Hematopoietic multipotent progenitor cell treated with erythropoietin and hydrocortisone succinate and interleukin-3 and kit ligand, for 6 days (in vitro differentiated cells): ENCODE results near the gene PODXL2.
A peak's percentile ranks its signal among the peaks of the same experiment; 100 is the strongest.
"Not testable (repeated sequence)": the region's sequence is repeated elsewhere in the genome, so short reads cannot be mapped to it uniquely, and the experiment has no call there.

Experiments
- DNase-seq: peaks from one replicate; pipeline ENCODE4 v3.0.0-alpha.2; 2015

Gene PODXL2

GRCh38 chr3:127677541-127678314, 48.7 kb downstream of the PODXL2 start:
- DNase-seq = no peak

GRCh38 chr3:127678315-127678599, 49.3 kb downstream of the PODXL2 start:
- DNase-seq = no peak

GRCh38 chr3:127678611-127679533, 49.9 kb downstream of the PODXL2 start:
- no peak for DNase-seq

GRCh38 chr3:127679534-127680145, 50.7 kb downstream of the PODXL2 start:
- no peak for DNase-seq

GRCh38 chr3:127680146-127680661, 51.2 kb downstream of the PODXL2 start:
- no peak for DNase-seq

GRCh38 chr3:127680798-127681221, 51.8 kb downstream of the PODXL2 start:
- no peak for DNase-seq

- not testable (repeated sequence) for DNase-seq
These were observed 53.2 kb downstream of the PODXL2 start for GRCh38 chr3:127682175-127682554.

- no peak for DNase-seq
These were observed 53.6 kb downstream of the PODXL2 start for GRCh38 chr3:127682561-127682960.

- no peak for DNase-seq
These were observed 56.1 kb downstream of the PODXL2 start for GRCh38 chr3:127684871-127685707.

GRCh38 chr3:127685708-127686511, 56.9 kb downstream of the PODXL2 start:
- DNase-seq = peak; percentile 53

- no peak for DNase-seq
These were observed 57.5 kb downstream of the PODXL2 start for GRCh38 chr3:127686512-127686894.

GRCh38 chr3:127687228-127687737, 58.3 kb downstream of the PODXL2 start:
- DNase-seq = no peak

GRCh38 chr3:127688022-127688415, 59.0 kb downstream of the PODXL2 start:
- DNase-seq = no peak

- no peak for DNase-seq
These were observed 59.7 kb downstream of the PODXL2 start for GRCh38 chr3:127688416-127689265.

GRCh38 chr3:127689266-127689860, 60.4 kb downstream of the PODXL2 start:
- no peak for DNase-seq

- no peak for DNase-seq
These were observed 61.1 kb downstream of the PODXL2 start for GRCh38 chr3:127690106-127690505.

- peak; percentile 76 for DNase-seq
These were observed 62.0 kb downstream of the PODXL2 start for GRCh38 chr3:127690823-127691452.

- no peak for DNase-seq
These were observed 62.5 kb downstream of the PODXL2 start for GRCh38 chr3:127691489-127691888.

GRCh38 chr3:127691974-127692373, 63.0 kb downstream of the PODXL2 start:
- no peak for DNase-seq
